Astrocyte (in vitro differentiated cells and primary cell): ENCODE measurements around the gene IFITM5. TPM values are rescaled to one million over a fixed set of nuclear protein-coding genes. Genes with fewer than 3 reads are reported as not detected.

Experiments used
- DNase-seq: peaks from one replicate; pipeline ENCODE4 v3.0.0-alpha.2; 2010; ENCODE audit warnings: low read depth
- FAIRE-seq: peaks from 2 replicates; lab custom pipeline; 2011; peaks lifted over from hg19 to GRCh38; lab: Jason Lieb, UNC
- H2AFZ ChIP-seq: 2 replicates; pipeline ENCODE4 v1.6.0; 2012; ENCODE audit warnings: low read depth, low read length, inconsistent platforms
- H3K27ac ChIP-seq: 2 replicates; pipeline ENCODE4 v1.5.1; 2011; ENCODE audit warnings: low read depth, low read length, inconsistent platforms
- H3K27me3 ChIP-seq: 2 replicates; pipeline ENCODE4 v1.6.0; 2011; ENCODE audit warnings: low read length, inconsistent platforms; ENCODE audit not compliant: insufficient read depth
- H3K36me3 ChIP-seq: 2 replicates; pipeline ENCODE4 v1.5.1; 2011; ENCODE audit warnings: low read length, inconsistent platforms; ENCODE audit not compliant: insufficient read depth
- H3K4me1 ChIP-seq: 2 replicates; pipeline ENCODE4 v1.5.1; 2011; ENCODE audit warnings: low read length, inconsistent platforms; ENCODE audit not compliant: insufficient read depth
- H3K4me2 ChIP-seq: 2 replicates; pipeline ENCODE4 v1.6.0; 2012; ENCODE audit warnings: low read length, inconsistent platforms
- H3K4me3 ChIP-seq: 2 replicates; pipeline ENCODE4 v1.5.1; 2011; ENCODE audit warnings: low read depth, mild to moderate bottlenecking, low read length, inconsistent platforms; ENCODE audit not compliant: insufficient read depth
- H3K79me2 ChIP-seq: 2 replicates; pipeline ENCODE4 v1.6.0; 2012; ENCODE audit warnings: mild to moderate bottlenecking, low read length, inconsistent platforms; ENCODE audit not compliant: insufficient read depth
- H3K9ac ChIP-seq: 2 replicates; pipeline ENCODE4 v1.6.0; 2012; ENCODE audit warnings: mild to moderate bottlenecking, low read length, inconsistent platforms
- H3K9me3 ChIP-seq: 2 replicates; pipeline ENCODE4 v1.5.1; 2012; ENCODE audit warnings: low read depth, mild to moderate bottlenecking, low read length, inconsistent platforms; ENCODE audit not compliant: insufficient read depth
- H4K20me1 ChIP-seq: 2 replicates; pipeline ENCODE4 v1.6.0; 2012; ENCODE audit warnings: low read length, inconsistent platforms; ENCODE audit not compliant: insufficient read depth
- H3K27ac Mint-ChIP-seq: one replicate; pipeline ENCODE4 v1.8.0; 2021; ENCODE audit warnings: mild to moderate bottlenecking, mixed read lengths; ENCODE audit not compliant: unreplicated experiment
- H3K27me3 Mint-ChIP-seq: one replicate; pipeline ENCODE4 v1.8.0; 2021; ENCODE audit warnings: low read depth, mixed read lengths; ENCODE audit not compliant: unreplicated experiment
- H3K36me3 Mint-ChIP-seq: one replicate; pipeline ENCODE4 v1.8.0; 2021; ENCODE audit warnings: low read depth, mixed read lengths; ENCODE audit not compliant: unreplicated experiment
- H3K4me1 Mint-ChIP-seq: one replicate; pipeline ENCODE4 v1.8.0; 2021; ENCODE audit warnings: low read depth, mixed read lengths; ENCODE audit not compliant: unreplicated experiment
- H3K4me3 Mint-ChIP-seq: one replicate; pipeline ENCODE4 v1.8.0; 2021; ENCODE audit warnings: mild to moderate bottlenecking, moderate library complexity, mixed read lengths; ENCODE audit not compliant: unreplicated experiment
- H3K9me3 Mint-ChIP-seq: one replicate; pipeline ENCODE4 v1.8.0; 2021; ENCODE audit warnings: mild to moderate bottlenecking, mixed read lengths; ENCODE audit not compliant: unreplicated experiment
- EZH2 ChIP-seq: IDR thresholded peaks from 2 replicates; pipeline ENCODE4 v1.6.1; 2012; ENCODE audit warnings: mild to moderate bottlenecking, low read length, inconsistent platforms; ENCODE audit not compliant: insufficient read depth
- total RNA-seq: library from RNA; stranded (reverse); gene quantifications from 2 replicates; pipeline ENCODE4 v1.2.1, GENCODE V29; 2021
- TF ChIP-seq, protein P1 (sequence below): IDR thresholded peaks from 2 replicates; pipeline ENCODE4 v1.5.1; 2011; ENCODE audit warnings: low read depth, mild to moderate bottlenecking, inconsistent platforms, low read length, moderate library complexity; ENCODE audit not compliant: insufficient read depth

The IFITM5 gene
- total RNA-seq, 1 donor from 2014 or later: not detected

- no peaks in the 10 kb centered on the region for H3K9me3 Mint-ChIP-seq
- no peak overlapping the region for H3K27ac Mint-ChIP-seq
- H3K4me1 ChIP-seq: no peaks in the 10 kb centered on the region
- TF ChIP-seq, protein P1, sequence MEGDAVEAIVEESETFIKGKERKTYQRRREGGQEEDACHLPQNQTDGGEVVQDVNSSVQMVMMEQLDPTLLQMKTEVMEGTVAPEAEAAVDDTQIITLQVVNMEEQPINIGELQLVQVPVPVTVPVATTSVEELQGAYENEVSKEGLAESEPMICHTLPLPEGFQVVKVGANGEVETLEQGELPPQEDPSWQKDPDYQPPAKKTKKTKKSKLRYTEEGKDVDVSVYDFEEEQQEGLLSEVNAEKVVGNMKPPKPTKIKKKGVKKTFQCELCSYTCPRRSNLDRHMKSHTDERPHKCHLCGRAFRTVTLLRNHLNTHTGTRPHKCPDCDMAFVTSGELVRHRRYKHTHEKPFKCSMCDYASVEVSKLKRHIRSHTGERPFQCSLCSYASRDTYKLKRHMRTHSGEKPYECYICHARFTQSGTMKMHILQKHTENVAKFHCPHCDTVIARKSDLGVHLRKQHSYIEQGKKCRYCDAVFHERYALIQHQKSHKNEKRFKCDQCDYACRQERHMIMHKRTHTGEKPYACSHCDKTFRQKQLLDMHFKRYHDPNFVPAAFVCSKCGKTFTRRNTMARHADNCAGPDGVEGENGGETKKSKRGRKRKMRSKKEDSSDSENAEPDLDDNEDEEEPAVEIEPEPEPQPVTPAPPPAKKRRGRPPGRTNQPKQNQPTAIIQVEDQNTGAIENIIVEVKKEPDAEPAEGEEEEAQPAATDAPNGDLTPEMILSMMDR: no peak
- no peak for TF ChIP-seq EZH2
- no peak overlapping the region for H3K9ac ChIP-seq
- H3K4me3 Mint-ChIP-seq: no peak overlapping the region
- H2AFZ ChIP-seq: no peak overlapping the region
- DNase-seq (no peak), FAIRE-seq (no peak)
- H3K27me3 ChIP-seq: no peaks in the 10 kb centered on the region
- no peaks in the 10 kb centered on the region for H3K9me3 ChIP-seq
- no peak overlapping the region for H3K4me2 ChIP-seq
- no peak overlapping the region for H3K4me3 ChIP-seq
- H3K79me2 ChIP-seq: no peaks in the 10 kb centered on the region
- no peaks in the 10 kb centered on the region for H3K4me1 Mint-ChIP-seq
- H3K27ac ChIP-seq: no peak overlapping the region
- H4K20me1 ChIP-seq: peaks cover 19% of the 10 kb centered on the region
- peaks cover 13% of the 10 kb centered on the region for H3K27me3 Mint-ChIP-seq
- peaks cover 23% of the 10 kb centered on the region for H3K36me3 ChIP-seq
- peaks cover 13% of the 10 kb centered on the region for H3K36me3 Mint-ChIP-seq
Measured at GRCh38 chr11:255816-256215, 43.5 kb downstream of the IFITM5 start.

DNA sequence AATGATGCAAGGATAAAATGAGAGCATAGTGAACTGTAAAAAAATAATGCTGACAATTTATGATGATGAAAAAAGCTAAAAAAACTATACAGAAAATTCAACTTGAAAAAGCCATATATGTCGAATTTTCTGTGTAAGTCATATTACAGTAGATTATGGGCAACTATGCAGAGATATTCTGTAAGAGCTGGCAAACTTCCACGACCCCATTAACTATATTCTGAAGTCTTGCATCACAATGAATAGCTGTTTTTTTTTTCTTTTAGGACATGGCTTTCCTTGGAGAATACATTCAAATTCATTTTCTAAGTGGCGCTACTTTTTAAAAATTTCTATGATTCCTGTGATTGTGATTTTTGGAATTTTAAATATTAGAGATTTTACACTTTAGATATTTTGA lies 44.1 kb downstream of the IFITM5 start:
- peaks cover 28% of the 10 kb centered on the region for H3K36me3 ChIP-seq
- H4K20me1 ChIP-seq: peaks cover 25% of the 10 kb centered on the region
- H3K27ac Mint-ChIP-seq: no peak overlapping the region
- H3K27ac ChIP-seq: no peak overlapping the region
- no peaks in the 10 kb centered on the region for H3K79me2 ChIP-seq
- no peaks in the 10 kb centered on the region for H3K4me1 ChIP-seq
- H3K9ac ChIP-seq: no peak overlapping the region
- no peak overlapping the region for H3K4me3 ChIP-seq
- no peaks in the 10 kb centered on the region for H3K27me3 ChIP-seq
- no peaks in the 10 kb centered on the region for H3K9me3 ChIP-seq
- H3K9me3 Mint-ChIP-seq: no peaks in the 10 kb centered on the region
- no peaks in the 10 kb centered on the region for H3K4me1 Mint-ChIP-seq
- no peak for DNase-seq
- H3K27me3 Mint-ChIP-seq: peaks cover 13% of the 10 kb centered on the region
- no peak overlapping the region for H2AFZ ChIP-seq
- no peak for FAIRE-seq
- no peak overlapping the region for H3K4me3 Mint-ChIP-seq
- TF ChIP-seq, protein P1: no peak
- no peak for TF ChIP-seq EZH2
- peaks cover 13% of the 10 kb centered on the region for H3K36me3 Mint-ChIP-seq
- no peak overlapping the region for H3K4me2 ChIP-seq

DNA sequence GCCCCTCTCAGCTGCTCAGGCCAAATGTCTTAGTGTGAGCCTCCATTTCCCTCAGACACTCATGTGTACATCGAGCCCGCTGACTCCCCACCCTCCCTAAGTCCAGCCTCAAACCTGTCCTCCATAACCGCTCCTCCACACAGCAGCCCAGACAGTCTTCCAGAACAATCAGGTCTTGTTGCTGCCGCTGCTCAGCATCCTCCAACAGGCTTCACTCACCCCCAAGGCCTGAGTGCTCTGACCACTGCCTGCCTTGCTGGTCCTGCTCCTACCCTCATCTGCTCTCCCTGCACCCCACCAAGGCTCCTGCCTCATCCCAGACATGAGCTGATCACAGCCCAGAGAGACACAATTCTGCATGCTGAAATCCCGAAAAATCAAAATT lies 45.4 kb downstream of the IFITM5 start:
- FAIRE-seq: no peak
- peaks cover 36% of the 10 kb centered on the region for H4K20me1 ChIP-seq
- H3K79me2 ChIP-seq: no peaks in the 10 kb centered on the region
- peaks cover 7% of the 10 kb centered on the region for H3K27me3 Mint-ChIP-seq
- H3K4me3 ChIP-seq: no peak overlapping the region
- no peak for TF ChIP-seq EZH2
- TF ChIP-seq, protein P1: no peak
- no peak overlapping the region for H3K4me2 ChIP-seq
- no peak overlapping the region for H3K9ac ChIP-seq
- H3K4me3 Mint-ChIP-seq: no peak overlapping the region
- no peak overlapping the region for H3K27ac ChIP-seq
- no peaks in the 10 kb centered on the region for H3K9me3 Mint-ChIP-seq
- H2AFZ ChIP-seq: no peak overlapping the region
- H3K36me3 ChIP-seq: peaks cover 38% of the 10 kb centered on the region
- no peaks in the 10 kb centered on the region for H3K27me3 ChIP-seq
- H3K4me1 Mint-ChIP-seq: no peaks in the 10 kb centered on the region
- no peak for DNase-seq
- no peaks in the 10 kb centered on the region for H3K4me1 ChIP-seq
- peaks cover 15% of the 10 kb centered on the region for H3K36me3 Mint-ChIP-seq
- H3K27ac Mint-ChIP-seq: no peak overlapping the region
- no peaks in the 10 kb centered on the region for H3K9me3 ChIP-seq
